Measurements from ENCODE around the gene TCEANC2.

TCEANC2 gene

GRCh38 chr1:54112705-54113368 is 59.4 kb downstream of the TCEANC2 start:
- no peak overlapping the region for H3K27ac ChIP-seq
- TF ChIP-seq, protein P1, sequence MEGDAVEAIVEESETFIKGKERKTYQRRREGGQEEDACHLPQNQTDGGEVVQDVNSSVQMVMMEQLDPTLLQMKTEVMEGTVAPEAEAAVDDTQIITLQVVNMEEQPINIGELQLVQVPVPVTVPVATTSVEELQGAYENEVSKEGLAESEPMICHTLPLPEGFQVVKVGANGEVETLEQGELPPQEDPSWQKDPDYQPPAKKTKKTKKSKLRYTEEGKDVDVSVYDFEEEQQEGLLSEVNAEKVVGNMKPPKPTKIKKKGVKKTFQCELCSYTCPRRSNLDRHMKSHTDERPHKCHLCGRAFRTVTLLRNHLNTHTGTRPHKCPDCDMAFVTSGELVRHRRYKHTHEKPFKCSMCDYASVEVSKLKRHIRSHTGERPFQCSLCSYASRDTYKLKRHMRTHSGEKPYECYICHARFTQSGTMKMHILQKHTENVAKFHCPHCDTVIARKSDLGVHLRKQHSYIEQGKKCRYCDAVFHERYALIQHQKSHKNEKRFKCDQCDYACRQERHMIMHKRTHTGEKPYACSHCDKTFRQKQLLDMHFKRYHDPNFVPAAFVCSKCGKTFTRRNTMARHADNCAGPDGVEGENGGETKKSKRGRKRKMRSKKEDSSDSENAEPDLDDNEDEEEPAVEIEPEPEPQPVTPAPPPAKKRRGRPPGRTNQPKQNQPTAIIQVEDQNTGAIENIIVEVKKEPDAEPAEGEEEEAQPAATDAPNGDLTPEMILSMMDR (conservative IDR thresholded peaks at IDR 0.05) = no peak

DNA sequence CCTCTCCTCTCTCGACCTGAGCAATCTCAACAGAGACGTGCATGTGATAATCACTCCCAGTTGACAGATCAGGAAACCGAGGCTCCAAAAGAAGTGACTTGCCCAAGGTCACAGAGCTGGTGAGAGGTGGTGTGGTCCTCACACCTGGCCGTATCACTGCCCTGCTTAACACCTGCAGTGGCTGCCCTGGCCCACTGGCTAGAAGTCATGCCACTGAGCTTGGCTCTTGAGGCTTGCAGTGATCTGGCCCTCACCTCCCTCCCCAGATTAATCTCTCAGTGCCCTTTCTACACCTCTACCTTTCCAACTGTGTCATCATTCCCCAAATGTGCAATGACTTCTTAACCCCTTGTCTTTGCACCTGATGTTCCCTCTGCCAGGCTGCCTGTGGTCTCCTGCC is 60.6 kb downstream of the TCEANC2 start:
- H3K27ac ChIP-seq = no peak overlapping the region
- TF ChIP-seq, protein P1 (conservative IDR thresholded peaks at IDR 0.05) = no peak

- TF ChIP-seq, protein P1 (conservative IDR thresholded peaks at IDR 0.05) = no peak
- no peak overlapping the region for H3K27ac ChIP-seq
These were observed 61.5 kb downstream of the TCEANC2 start for GRCh38 chr1:54114955-54115354.

- no peak overlapping the region for H3K27ac ChIP-seq
- TF ChIP-seq, protein P1 (conservative IDR thresholded peaks at IDR 0.05) = no peak
These were observed 62.1 kb downstream of the TCEANC2 start for GRCh38 chr1:54115520-54115919.

- no peak overlapping the region for H3K27ac ChIP-seq
- TF ChIP-seq, protein P1 (conservative IDR thresholded peaks at IDR 0.05) = no peak
These were observed 64.6 kb downstream of the TCEANC2 start for GRCh38 chr1:54117815-54118563.

- no peak overlapping the region for H3K27ac ChIP-seq
- TF ChIP-seq, protein P1 (conservative IDR thresholded peaks at IDR 0.05) = no peak
These were observed 65.3 kb downstream of the TCEANC2 start for GRCh38 chr1:54118704-54119103.

GRCh38 chr1:54120018-54120697 is 66.8 kb downstream of the TCEANC2 start:
- TF ChIP-seq, protein P1 (conservative IDR thresholded peaks at IDR 0.05) = no peak
- H3K27ac ChIP-seq = no peak overlapping the region
